Mononuclear cell (primary cell): ENCODE results near the gene AVPR1A. TPM values are rescaled to one million over a fixed set of nuclear protein-coding genes. Genes with fewer than 3 reads are reported as not detected.
"Not testable (repeated sequence)": the region's sequence is repeated elsewhere in the genome, so short reads cannot be mapped to it uniquely, and the experiment has no call there.

Source experiments
- H3K27me3 ChIP-seq: 2 replicates; pipeline ENCODE4 v1.6.0; 2011; ENCODE audit warnings: low read length, control low read depth; ENCODE audit not compliant: insufficient read depth
- H3K4me1 ChIP-seq: 2 replicates; pipeline ENCODE4 v1.5.1; 2011; ENCODE audit warnings: mild to moderate bottlenecking, low read length, control low read depth; ENCODE audit not compliant: insufficient read depth
- H3K4me3 ChIP-seq: 2 replicates; pipeline ENCODE4 v1.5.1; 2011; ENCODE audit warnings: mild to moderate bottlenecking, low read length, moderate library complexity
- H3K9me3 ChIP-seq: 2 replicates; pipeline ENCODE4 v1.5.1; 2011; ENCODE audit warnings: low read depth, mild to moderate bottlenecking, control low read depth, low read length
- total RNA-seq: library from RNA; depleted of rRNA; stranded (reverse); fragments of >200 nt; gene quantifications from one replicate; pipeline ENCODE4 v1.2.3, GENCODE V29; 2012

AVPR1A gene
- total RNA-seq = 1.9 TPM

DNA sequence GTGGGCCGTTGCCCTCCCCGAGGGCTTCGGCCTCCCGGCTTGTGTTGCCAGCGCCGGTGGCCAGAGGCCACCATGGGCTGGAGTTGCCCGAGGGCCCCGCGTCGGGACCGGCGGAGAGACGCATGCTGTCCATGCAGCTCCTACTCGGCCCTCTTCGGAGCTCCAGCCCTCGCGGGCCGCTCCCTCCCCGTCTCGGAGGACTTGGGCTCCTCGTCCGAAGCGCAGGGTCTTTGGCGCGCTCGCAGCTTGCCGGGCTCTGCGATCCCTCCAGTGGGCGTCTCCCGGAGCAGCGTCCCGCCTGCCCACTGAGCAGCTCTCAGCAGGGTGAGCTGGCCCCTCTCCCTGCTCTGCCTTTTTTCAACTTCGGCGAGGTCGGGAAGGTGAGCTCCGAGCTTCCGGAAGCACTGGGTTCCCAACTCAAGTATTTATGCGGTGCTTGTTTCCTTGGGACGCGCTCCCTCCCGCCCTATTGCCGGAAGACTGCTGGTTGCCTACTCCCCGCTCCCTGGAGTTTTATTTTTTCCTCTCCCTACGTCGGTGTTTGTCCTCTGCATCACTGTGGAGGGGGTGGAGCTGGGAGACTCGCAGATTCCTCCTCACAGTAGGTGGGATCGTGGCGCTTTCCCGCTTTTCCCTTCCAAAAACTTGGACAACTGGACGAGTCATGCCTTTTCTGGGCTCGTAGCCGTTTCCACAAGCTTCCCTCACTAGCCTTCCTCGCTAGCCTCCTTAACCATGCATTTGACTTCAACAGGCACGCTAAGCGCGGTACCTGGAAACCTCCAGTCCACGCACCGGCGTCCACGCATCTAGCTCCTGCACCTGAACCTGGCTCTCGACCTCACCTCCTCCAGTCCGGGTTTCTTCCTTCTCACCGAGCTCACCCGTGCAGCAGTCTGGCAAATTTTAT, at the start of gene AVPR1A:
TSS of gene AVPR1A (minus strand) at position 489 of the 910 bp plus-strand sequence. CDS start at position 124, 365 bp downstream.
- Histone ChIP-seq H3K4me3 (no peak within 1 kb of the TSS), H3K9me3 (no peaks in the 10 kb centered on the region), H3K27me3 (peaks cover 83% of the 10 kb centered on the region), H3K4me1 (peaks cover 14% of the 10 kb centered on the region)

- H3K4me3 ChIP-seq = no peak overlapping the region
- H3K27me3 ChIP-seq = no peaks in the 10 kb centered on the region
- H3K9me3 ChIP-seq = no peaks in the 10 kb centered on the region
- H3K4me1 ChIP-seq = no peaks in the 10 kb centered on the region
Observed at GRCh38 chr12:63196168-63196567, 45.2 kb upstream of the AVPR1A start.

DNA sequence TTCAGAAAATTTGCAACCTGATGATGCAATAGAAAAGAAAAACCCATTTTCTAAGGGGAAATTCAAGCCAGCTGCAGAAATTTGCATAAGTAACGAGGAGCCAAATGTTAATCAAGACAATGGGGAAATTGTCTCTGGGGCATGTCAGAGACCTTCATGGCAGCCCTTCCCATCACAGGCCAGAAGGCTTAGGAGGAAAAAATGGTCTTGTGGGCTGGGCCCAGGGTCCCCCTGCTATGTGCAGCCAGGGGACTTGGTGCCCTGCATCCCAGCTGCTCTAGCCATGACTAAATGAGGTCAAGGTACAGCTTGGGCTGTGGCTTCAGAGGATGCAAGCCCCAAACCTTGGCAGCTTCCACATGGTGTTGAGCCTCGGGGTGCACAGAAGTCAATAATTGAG, 28.2 kb upstream of the AVPR1A start:
- H3K4me3 ChIP-seq = no peak overlapping the region
- no peaks in the 10 kb centered on the region for H3K4me1 ChIP-seq
- H3K9me3 ChIP-seq = no peaks in the 10 kb centered on the region
- no peaks in the 10 kb centered on the region for H3K27me3 ChIP-seq

DNA sequence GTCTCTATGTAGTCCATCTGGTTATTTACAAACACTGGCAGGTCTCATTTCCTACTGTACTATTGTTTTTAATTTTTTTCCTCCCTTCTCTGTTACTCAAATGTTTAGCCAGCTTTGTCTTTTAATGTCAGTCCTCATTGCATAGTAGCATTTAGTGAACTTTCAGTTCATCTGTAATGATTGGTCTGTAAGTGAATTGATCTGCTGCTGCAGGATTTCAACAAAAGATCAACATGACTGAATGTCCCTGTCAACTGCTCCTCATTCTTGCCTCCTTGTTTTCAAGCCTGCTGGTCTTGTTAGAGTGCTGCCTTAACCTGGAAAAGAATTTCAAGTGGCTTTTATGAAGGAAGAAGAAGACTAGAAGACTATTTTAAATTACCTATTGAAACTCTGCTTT, 19.3 kb upstream of the AVPR1A start:
- Histone ChIP-seq H3K27me3 (no peaks in the 10 kb centered on the region), H3K4me3 (no peak overlapping the region), H3K9me3 (no peaks in the 10 kb centered on the region), H3K4me1 (no peaks in the 10 kb centered on the region)

DNA sequence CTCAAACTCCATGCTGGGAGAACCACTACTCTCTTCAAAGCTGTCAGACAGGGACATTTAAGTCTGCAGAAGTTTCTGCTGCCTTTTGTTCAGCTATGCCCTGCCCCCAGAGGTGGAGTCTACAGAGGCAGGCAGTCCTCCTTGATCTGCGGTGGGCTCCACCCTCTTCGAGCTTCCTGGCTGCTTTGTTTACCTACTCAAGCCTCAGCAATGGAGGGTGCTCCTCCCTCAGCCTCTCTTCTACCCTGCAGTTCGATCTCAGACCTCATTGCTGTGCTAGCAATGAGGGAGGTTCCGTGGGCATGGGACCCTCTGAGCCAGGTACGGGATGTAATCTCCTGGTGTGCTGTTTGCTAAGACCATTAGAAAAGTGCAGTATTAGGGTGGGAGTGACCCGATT, 16.7 kb upstream of the AVPR1A start:
- H3K4me1 ChIP-seq, H3K4me3 ChIP-seq, H3K27me3 ChIP-seq, H3K9me3 ChIP-seq: not testable (repeated sequence)

DNA sequence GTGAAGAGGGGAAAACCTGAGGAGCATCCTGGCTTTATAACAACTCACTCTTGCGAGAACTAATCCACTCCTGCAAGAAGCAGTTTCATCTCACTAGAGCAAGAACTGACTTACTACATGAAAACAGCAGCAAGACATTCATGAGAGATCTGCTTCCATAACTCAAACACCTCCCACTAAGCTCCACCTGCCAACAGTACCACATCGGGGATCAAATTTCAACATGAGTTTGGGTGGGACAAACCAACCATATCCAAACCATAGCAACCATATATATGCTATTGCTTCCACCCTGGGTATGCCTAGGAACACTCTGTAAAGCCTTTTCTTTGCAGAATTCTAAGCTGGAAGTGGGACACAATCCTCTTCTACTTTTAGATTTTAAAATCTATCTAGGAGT, 13.9 kb upstream of the AVPR1A start:
- H3K4me1 ChIP-seq = no peaks in the 10 kb centered on the region
- no peaks in the 10 kb centered on the region for H3K27me3 ChIP-seq
- H3K4me3 ChIP-seq = no peak overlapping the region
- no peaks in the 10 kb centered on the region for H3K9me3 ChIP-seq

DNA sequence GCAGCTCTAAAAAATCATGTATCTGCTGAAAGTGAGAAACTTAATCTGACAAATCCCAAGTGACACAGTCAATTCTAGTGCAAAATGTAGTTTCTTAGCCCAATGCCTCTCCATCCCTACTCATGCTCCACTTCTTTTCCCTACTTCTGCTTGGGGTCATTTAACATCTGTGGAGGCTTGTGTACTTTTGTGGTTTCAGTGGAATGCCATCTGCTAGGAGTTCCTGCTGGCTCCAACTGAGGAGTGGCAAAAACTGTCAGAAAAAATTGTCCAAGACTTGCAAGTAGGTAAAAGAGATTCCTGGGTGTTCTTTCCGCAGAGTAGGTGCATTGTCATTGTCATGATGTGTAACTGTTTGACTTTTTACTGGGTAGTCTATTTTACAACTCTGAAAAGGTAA, 12.5 kb upstream of the AVPR1A start:
- Histone ChIP-seq H3K9me3 (no peaks in the 10 kb centered on the region), H3K4me1 (no peaks in the 10 kb centered on the region)

DNA sequence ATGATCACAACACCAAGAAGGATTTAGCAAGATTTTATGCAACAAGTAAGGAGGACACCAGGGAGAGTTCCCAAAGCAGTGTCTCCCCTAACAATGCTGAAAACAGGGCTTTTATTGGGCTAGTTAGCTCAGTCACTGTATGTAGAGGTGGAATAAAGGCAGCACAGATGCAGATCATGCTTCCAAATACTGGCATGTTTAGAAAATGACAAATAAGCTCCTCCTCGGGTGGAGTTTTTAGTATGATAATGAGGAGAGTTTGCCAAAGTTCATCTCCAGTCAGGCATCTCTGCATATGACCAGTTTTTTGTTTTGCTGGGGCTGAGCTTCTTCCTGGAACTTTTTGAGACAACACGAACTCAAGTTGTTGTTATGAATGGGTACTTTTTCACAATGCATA, 4.4 kb upstream of the AVPR1A start:
- Histone ChIP-seq H3K4me3 (no peak overlapping the region), H3K4me1 (peaks cover 12% of the 10 kb centered on the region), H3K9me3 (no peaks in the 10 kb centered on the region), H3K27me3 (peaks cover 41% of the 10 kb centered on the region)

More for the DNA sequence above, 12.5 kb upstream of the AVPR1A start:
- Histone ChIP-seq H3K4me3 (no peak overlapping the region), H3K27me3 (no peaks in the 10 kb centered on the region)

- Histone ChIP-seq H3K27me3 (peaks cover 49% of the 10 kb centered on the region), H3K4me3 (no peak overlapping the region), H3K4me1 (peaks cover 14% of the 10 kb centered on the region), H3K9me3 (no peaks in the 10 kb centered on the region)
Observed at GRCh38 chr12:63154560-63154959, 3.6 kb upstream of the AVPR1A start.

DNA sequence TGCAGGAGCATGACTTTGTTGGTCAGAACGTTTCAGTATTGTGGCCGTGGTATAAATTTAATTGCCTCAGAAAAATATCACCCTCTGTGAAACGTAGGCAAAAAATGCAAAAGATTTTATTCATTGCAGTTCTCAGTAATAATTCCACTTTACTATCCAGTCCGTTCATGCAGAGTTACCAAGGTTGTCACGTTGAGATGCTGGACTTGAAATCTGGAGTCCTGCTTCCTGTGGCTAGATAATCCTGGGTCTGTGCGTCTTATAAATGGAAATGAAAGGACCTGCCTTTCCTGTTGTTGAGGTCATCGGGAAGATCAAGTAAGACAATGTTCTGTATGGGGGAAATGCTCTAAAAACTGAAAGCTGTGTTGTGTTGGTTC, 1.3 kb upstream of the AVPR1A start:
- Histone ChIP-seq H3K4me1 (peaks cover 14% of the 10 kb centered on the region), H3K4me3 (no peak overlapping the region), H3K9me3 (no peaks in the 10 kb centered on the region), H3K27me3 (peaks cover 70% of the 10 kb centered on the region)

GRCh38 chr12:63151623-63152320, 771 bp upstream of the AVPR1A start:
- Histone ChIP-seq H3K27me3 (peaks cover 75% of the 10 kb centered on the region), H3K9me3 (no peaks in the 10 kb centered on the region), H3K4me3 (no peak overlapping the region), H3K4me1 (peaks cover 14% of the 10 kb centered on the region)

- Histone ChIP-seq H3K4me1 (peaks cover 14% of the 10 kb centered on the region), H3K27me3 (peaks cover 84% of the 10 kb centered on the region), H3K9me3 (no peaks in the 10 kb centered on the region), H3K4me3 (no peak overlapping the region)
Observed at GRCh38 chr12:63149909-63150712, 890 bp downstream of the AVPR1A start.

DNA sequence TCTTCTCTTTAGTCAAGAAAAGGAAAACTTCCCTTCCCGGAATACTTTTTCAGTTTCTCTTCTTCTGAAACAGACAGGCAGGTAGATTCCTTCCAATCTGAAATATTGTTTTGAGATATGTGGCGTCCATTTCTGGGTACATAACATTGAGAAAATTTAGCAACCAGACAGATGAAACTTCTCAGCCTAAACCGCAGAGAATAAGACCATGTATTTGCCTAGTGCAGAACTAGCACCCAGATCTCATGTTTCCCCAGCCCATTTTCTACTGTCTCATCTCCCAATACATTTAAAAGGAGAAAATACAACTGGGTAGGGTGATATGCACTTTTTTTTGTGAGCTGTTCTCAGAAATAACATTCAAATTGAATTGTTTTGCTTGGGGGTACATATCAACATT, 6.4 kb downstream of the AVPR1A start:
- no peak overlapping the region for H3K4me3 ChIP-seq
- H3K4me1 ChIP-seq = no peaks in the 10 kb centered on the region
- H3K27me3 ChIP-seq = peaks cover 34% of the 10 kb centered on the region
- H3K9me3 ChIP-seq = no peaks in the 10 kb centered on the region

DNA sequence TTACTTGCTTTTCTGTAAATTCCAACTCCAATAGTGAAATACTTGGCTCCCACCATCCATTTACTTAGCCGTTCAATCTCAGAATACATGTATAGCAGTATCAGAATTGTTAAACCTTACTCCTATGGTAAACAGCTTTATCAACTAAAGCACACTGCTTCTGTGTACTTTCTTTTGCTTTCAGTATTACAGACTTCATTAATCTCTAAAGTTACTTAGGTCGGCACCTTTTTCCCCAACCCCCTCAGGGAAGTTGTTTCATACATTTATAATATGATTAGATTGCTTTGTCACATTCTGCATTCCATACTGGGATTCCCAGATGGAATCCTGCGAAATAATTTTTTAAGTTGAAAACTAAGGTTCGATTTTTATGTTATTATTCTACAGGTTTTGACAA, 12.5 kb downstream of the AVPR1A start:
- no peak overlapping the region for H3K4me3 ChIP-seq
- H3K9me3 ChIP-seq = no peaks in the 10 kb centered on the region
- H3K4me1 ChIP-seq = no peaks in the 10 kb centered on the region
- no peaks in the 10 kb centered on the region for H3K27me3 ChIP-seq

DNA sequence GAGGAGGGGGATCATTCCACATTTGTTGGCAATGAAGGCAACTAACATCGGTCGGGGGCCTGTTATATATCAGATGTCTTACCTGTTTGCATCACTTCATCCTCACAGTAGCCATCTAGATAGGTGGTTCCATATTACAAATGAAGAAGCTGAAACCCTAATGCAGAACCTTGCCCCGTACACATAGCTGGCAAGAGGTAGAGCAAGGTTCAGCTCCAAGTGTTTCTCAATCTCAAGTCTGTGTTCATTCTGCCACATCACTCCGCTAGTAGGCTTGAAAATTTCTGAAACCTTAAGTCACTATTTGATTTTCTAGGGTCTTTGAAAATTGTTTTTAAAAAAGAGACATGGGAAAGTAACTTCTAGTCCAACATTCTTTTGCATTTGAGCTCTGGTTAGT, 17.0 kb downstream of the AVPR1A start:
- Histone ChIP-seq H3K27me3 (no peaks in the 10 kb centered on the region), H3K9me3 (no peaks in the 10 kb centered on the region), H3K4me3 (no peak overlapping the region), H3K4me1 (no peaks in the 10 kb centered on the region)
